Pancreas (tissue), 10 donors: ENCODE measurements around the gene GTF2F2. TPM values are rescaled to one million over a fixed set of nuclear protein-coding genes. Genes with fewer than 3 reads are reported as not detected.

Experiments
- ATAC-seq, 4 donors: fragments of 200-7000 bp; cut with Tn5 transposase; one replicate each; pipeline versions ENCODE4 v1.8.0 to v1.9.1; 2020; ENCODE audit warnings: mild to moderate bottlenecking in 4 of 4, moderate library complexity in 4 of 4
- DNase-seq, 6 donors: peaks; one replicate each; pipeline ENCODE4 v3.0.0-alpha.2; 2020
- FAIRE-seq: peaks from 2 replicates; lab custom pipeline; 2012; peaks lifted over from hg19 to GRCh38; lab: Jason Lieb, UNC
- H3K27ac ChIP-seq, 4 donors: fragments of 200-600 bp; sonication (generic); 1 replicate in 3 of 4; 2 replicates in 1 of 4; pipeline versions ENCODE4 v1.5.0 to v1.8.0; 2020
- H3K27me3 ChIP-seq, 4 donors: fragments of 200-600 bp; one replicate each; pipeline ENCODE4 v1.8.0; 2021
- H3K36me3 ChIP-seq, 3 donors: fragments of 200-600 bp; sonication (generic) in 1 of 3; one replicate each; pipeline versions ENCODE4 v1.5.0 to v1.8.0; 2020 to 2021
- H3K4me1 ChIP-seq, 3 donors: fragments of 200-600 bp; one replicate each; pipeline ENCODE4 v1.8.0; 2021
- H3K4me3 ChIP-seq, 4 donors: fragments of 200-600 bp; sonication (generic) in 2 of 4; one replicate each; pipeline versions ENCODE4 v1.5.0 to v1.8.0; 2020 to 2021
- H3K9me3 ChIP-seq, 4 donors: fragments of 200-600 bp; one replicate each; pipeline ENCODE4 v1.8.0; 2021
- CTCF ChIP-seq, 4 donors: fragments of 200-600 bp; sonication (generic) in 3 of 4; IDR thresholded peaks; one replicate each; pipeline versions ENCODE4 v1.5.0 to v1.8.0; 2021; ENCODE audit warnings: antibody characterized with exemption in 4 of 4
- WGBS, 2 donors: extraction: QIAGEN DNeasy Blood & Tissue Kit; methylation state at CpG; one replicate each; pipeline ENCODE4 v1.1.7; 2013; 5-methylcytosine and 5-hydroxymethylcytosine counted together
- intact Hi-C, 3 donors: fragments of 100-400 bp; cut with DNase I; formaldehyde crosslinking; loops; one replicate each; pipeline versions ENCODE4 v1.11.1 to v1.14.2; 2022
- polyA plus RNA-seq, 2 donors: library from polyadenylated mRNA; stranded (reverse); fragments of 200-250 nt; gene quantifications; one replicate each; pipeline ENCODE4 v1.2.3, GENCODE V29; 2013
- total RNA-seq, 6 donors: library from RNA; stranded (reverse); fragmentation: NEBNext Ultra II Directional in 4 of 6; extraction: Animal tissue kit (Norgen Biotek cat#: 25700) in 4 of 6; gene quantifications; one replicate each; pipeline versions ENCODE4 v1.2.1 to v1.2.4, GENCODE V29; 2021 to 2023
- donor health status: healthy with polysubstance abuse.
- donor health status: DM: no; HTN: no; CAD: no; lungs with moderate emphysema.
- donor health status: DM: no; HTN: no; CAD: no.
- donor health status: control.
- donor health status: control.
- donor health status: Bipolar disorder and iron deficiency.
- donor health status: DM: yes; HTN: yes; CAD: no.
- donor health status: DM: no; HTN: no; CAD: no.
- donor health status: DM: no; HTN: no; CAD: no.
- donor health status: DM: yes; HTN: yes; CAD: no.

GTF2F2 gene
- total and polyA plus RNA-seq, 8 donors: 6.0 to 8.6 (median 7.7) TPM

GRCh38 chr13:45191874-45192273 is 71.6 kb downstream of the GTF2F2 start:
- H3K27me3 ChIP-seq: no peaks in the 10 kb centered on the region
- FAIRE-seq (peak; percentile 83), ATAC-seq (no peak), DNase-seq (no peak)
- TF ChIP-seq CTCF (IDR thresholded peaks at IDR 0.05): no peak
- H3K36me3 ChIP-seq: no peaks in the 10 kb centered on the region
- no peak overlapping the region for H3K4me3 ChIP-seq
- intact Hi-C loops: no loop called here
- H3K9me3 ChIP-seq: no peaks in the 10 kb centered on the region
- H3K27ac ChIP-seq: no peak overlapping the region
- 50 to 59% methylated on average over 1 of the region's 1 CpG for WGBS, 2 donors
- H3K4me1 ChIP-seq: peaks cover 0 to 5% (median 3%) of the 10 kb centered on the region in 3 donors

- Histone ChIP-seq H3K4me1 (peaks cover 0 to 5% (median 3%) of the 10 kb centered on the region in 3 donors), H3K9me3 (no peaks in the 10 kb centered on the region), H3K27ac (peak overlapping the region in 2 of 4 donors; percentile 2 to 55), H3K4me3 (no peak overlapping the region), H3K36me3 (no peaks in the 10 kb centered on the region), H3K27me3 (no peaks in the 10 kb centered on the region)
- ATAC-seq: peak; percentile 64 to 82 (median 78)
- no peak for TF ChIP-seq CTCF (IDR thresholded peaks at IDR 0.05)
- 63 to 70% methylated on average over 15 of the region's 15 CpGs for WGBS, 2 donors
- intact Hi-C loops: no loop called here
- peak in 1 of 6 donors; percentile 21 for DNase-seq
- FAIRE-seq: no peak
Observed at GRCh38 chr13:45194081-45194939, 74.0 kb downstream of the GTF2F2 start.

GRCh38 chr13:45195421-45195820 is 75.1 kb downstream of the GTF2F2 start:
- Histone ChIP-seq H3K9me3 (no peaks in the 10 kb centered on the region), H3K27me3 (no peaks in the 10 kb centered on the region), H3K36me3 (no peaks in the 10 kb centered on the region), H3K4me3 (no peak overlapping the region), H3K4me1 (peaks cover 0 to 5% (median 3%) of the 10 kb centered on the region in 3 donors), H3K27ac (peak overlapping the region in 2 of 4 donors; percentile 37 to 55)
- peak in 2 of 4 donors; percentile 35 to 60 for ATAC-seq
- FAIRE-seq: no peak
- WGBS, 2 donors: 90 to 95% methylated on average over 1 of the region's 1 CpG
- DNase-seq: no peak
- no peak for TF ChIP-seq CTCF (IDR thresholded peaks at IDR 0.05)
- intact Hi-C loops: no loop called here

- H3K4me3 ChIP-seq: no peak overlapping the region
- H3K27me3 ChIP-seq: no peaks in the 10 kb centered on the region
- ATAC-seq (no peak), DNase-seq (no peak), FAIRE-seq (peak; percentile 60)
- H3K27ac ChIP-seq: peak overlapping the region in 2 of 4 donors; percentile 37 to 55
- H3K36me3 ChIP-seq: no peaks in the 10 kb centered on the region
- H3K4me1 ChIP-seq: peaks cover 0 to 5% (median 3%) of the 10 kb centered on the region in 3 donors
- intact Hi-C loops: no loop called here
- TF ChIP-seq CTCF (IDR thresholded peaks at IDR 0.05): no peak
- 44 to 56% methylated on average over 3 of the region's 3 CpGs for WGBS, 2 donors
- H3K9me3 ChIP-seq: no peaks in the 10 kb centered on the region
Observed at GRCh38 chr13:45196096-45196495, 75.8 kb downstream of the GTF2F2 start.

- no peaks in the 10 kb centered on the region for H3K36me3 ChIP-seq
- no peak overlapping the region for H3K4me3 ChIP-seq
- 63 to 80% methylated on average over 1 of the region's 1 CpG for WGBS, 2 donors
- FAIRE-seq (no peak), ATAC-seq (peak in 1 of 4 donors; percentile 25), DNase-seq (no peak)
- intact Hi-C loops: no loop called here
- H3K4me1 ChIP-seq: peaks cover 0 to 5% (median 3%) of the 10 kb centered on the region in 3 donors
- no peak for TF ChIP-seq CTCF (IDR thresholded peaks at IDR 0.05)
- no peaks in the 10 kb centered on the region for H3K27me3 ChIP-seq
- H3K27ac ChIP-seq: no peak overlapping the region
- no peaks in the 10 kb centered on the region for H3K9me3 ChIP-seq
Observed at GRCh38 chr13:45196622-45197021, 76.3 kb downstream of the GTF2F2 start.
